Smooth muscle cell (in vitro differentiated cells): ENCODE results near the gene EIF4EBP3. TPM values are rescaled to one million over a fixed set of nuclear protein-coding genes. Genes with fewer than 3 reads are reported as not detected.
A peak's percentile ranks its signal among the peaks of the same experiment; 100 is the strongest.

Experiments used
- DNase-seq: peaks from one replicate; lab custom pipeline; 2025; ENCODE audit not compliant: unreplicated experiment; lab: John Stamatoyannopoulos, UW
- H2AFZ ChIP-seq: fragments of 200-600 bp; sonication (generic); 2 replicates; pipeline ENCODE4 v1.6.0; 2016; ENCODE audit warnings: antibody characterized with exemption, low read depth, mild to moderate bottlenecking
- H3F3A ChIP-seq: fragments of 200-600 bp; sonication (generic); 2 replicates; pipeline ENCODE4 v1.6.0; 2017; ENCODE audit warnings: antibody characterized with exemption, low read depth
- H3K27ac ChIP-seq: fragments of 200-600 bp; sonication (generic); 2 replicates; pipeline ENCODE4 v1.5.1; 2016; ENCODE audit warnings: low read depth, mild to moderate bottlenecking
- H3K27me3 ChIP-seq: fragments of 200-600 bp; sonication (generic); 2 replicates; pipeline ENCODE4 v1.6.1; 2016; ENCODE audit warnings: low read depth, mild to moderate bottlenecking
- H3K36me3 ChIP-seq: fragments of 200-600 bp; sonication (generic); 2 replicates; pipeline ENCODE4 v1.5.1; 2016; ENCODE audit warnings: low read depth
- H3K4me1 ChIP-seq: fragments of 200-600 bp; sonication (generic); 2 replicates; pipeline ENCODE4 v1.5.1; 2016; ENCODE audit warnings: low read depth
- H3K4me2 ChIP-seq: fragments of 200-600 bp; sonication (generic); 2 replicates; pipeline ENCODE4 v1.6.0; 2016; ENCODE audit warnings: mild to moderate bottlenecking
- H3K4me3 ChIP-seq: fragments of 200-600 bp; sonication (generic); 2 replicates; pipeline ENCODE4 v1.5.1; 2016; ENCODE audit warnings: mild to moderate bottlenecking
- H3K79me2 ChIP-seq: fragments of 200-600 bp; sonication (generic); 2 replicates; pipeline ENCODE4 v1.6.0; 2016; ENCODE audit warnings: low read depth, mild to moderate bottlenecking
- H3K9ac ChIP-seq: fragments of 200-600 bp; sonication (generic); 2 replicates; pipeline ENCODE4 v1.6.0; 2016; ENCODE audit warnings: low read depth
- H3K9me3 ChIP-seq: fragments of 200-600 bp; sonication (generic); replicated peaks from 2 replicates; pipeline ENCODE4 v1.5.1; 2016; ENCODE audit warnings: low read depth
- H4K20me1 ChIP-seq: fragments of 200-600 bp; sonication (generic); 2 replicates; pipeline ENCODE4 v1.6.0; 2016; ENCODE audit warnings: low read depth
- WGBS: methylation state at CpG from one replicate; pipeline ENCODE4 v1.1.7; 2016; ENCODE audit warnings: low lambda C conversion rate; 5-methylcytosine and 5-hydroxymethylcytosine counted together
- polyA plus RNA-seq: library from polyadenylated mRNA; unstranded; fragments of >200 nt; fragmentation: Nextera tagmentation; extraction: Ambion mirVana; gene quantifications from 2 replicates; pipeline ENCODE4 v1.2.1, GENCODE V29; 2016
- total RNA-seq: library from RNA; depleted of rRNA; stranded (reverse); fragments of >200 nt; gene quantifications from 2 replicates; pipeline ENCODE4 v1.2.3, GENCODE V29; 2014
- TF ChIP-seq, protein P1 (sequence below): fragments of 200-600 bp; sonication (generic); IDR thresholded peaks from 2 replicates; pipeline ENCODE4 v1.5.1; 2017; ENCODE audit warnings: borderline replicate concordance, mild to moderate bottlenecking, antibody characterized with exemption; ENCODE audit not compliant: insufficient read depth, poor library complexity, severe bottlenecking

The EIF4EBP3 gene
- total and polyA plus RNA-seq, 2 experiments from 2014 or later = 3.4 TPM; not detected in 1

DNA sequence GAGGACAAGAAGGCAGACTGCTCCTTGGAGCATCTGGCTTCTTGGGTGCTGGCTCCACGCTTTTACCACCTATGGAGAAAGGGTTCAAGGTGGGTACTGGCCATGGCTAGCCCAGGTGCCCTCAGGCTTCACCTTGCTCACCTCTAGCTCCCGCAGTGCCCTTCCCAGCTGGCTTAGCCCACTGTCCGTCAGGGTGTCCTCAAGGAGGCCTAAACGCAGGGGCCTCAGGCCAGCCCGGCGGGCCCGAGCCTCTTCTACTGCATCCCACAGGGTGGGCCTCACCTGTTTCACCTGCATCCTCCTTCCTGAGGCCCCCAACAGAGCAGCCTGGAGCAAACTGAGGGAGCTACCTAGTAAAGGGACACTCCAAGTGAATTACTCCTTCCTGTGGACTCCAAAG is 26.2 kb downstream of the EIF4EBP3 start:
- Histone ChIP-seq H3K4me2 (no peak overlapping the region), H4K20me1 (no peaks in the 10 kb centered on the region), H3K27ac (no peak overlapping the region), H2AFZ (no peak overlapping the region), H3K4me1 (no peaks in the 10 kb centered on the region), H3K27me3 (no peaks in the 10 kb centered on the region), H3K36me3 (no peaks in the 10 kb centered on the region), H3F3A (no peaks in the 10 kb centered on the region), H3K4me3 (no peak overlapping the region), H3K9ac (no peak overlapping the region), H3K79me2 (no peaks in the 10 kb centered on the region), H3K9me3 (no peaks in the 10 kb centered on the region)
- TF ChIP-seq, protein P1, sequence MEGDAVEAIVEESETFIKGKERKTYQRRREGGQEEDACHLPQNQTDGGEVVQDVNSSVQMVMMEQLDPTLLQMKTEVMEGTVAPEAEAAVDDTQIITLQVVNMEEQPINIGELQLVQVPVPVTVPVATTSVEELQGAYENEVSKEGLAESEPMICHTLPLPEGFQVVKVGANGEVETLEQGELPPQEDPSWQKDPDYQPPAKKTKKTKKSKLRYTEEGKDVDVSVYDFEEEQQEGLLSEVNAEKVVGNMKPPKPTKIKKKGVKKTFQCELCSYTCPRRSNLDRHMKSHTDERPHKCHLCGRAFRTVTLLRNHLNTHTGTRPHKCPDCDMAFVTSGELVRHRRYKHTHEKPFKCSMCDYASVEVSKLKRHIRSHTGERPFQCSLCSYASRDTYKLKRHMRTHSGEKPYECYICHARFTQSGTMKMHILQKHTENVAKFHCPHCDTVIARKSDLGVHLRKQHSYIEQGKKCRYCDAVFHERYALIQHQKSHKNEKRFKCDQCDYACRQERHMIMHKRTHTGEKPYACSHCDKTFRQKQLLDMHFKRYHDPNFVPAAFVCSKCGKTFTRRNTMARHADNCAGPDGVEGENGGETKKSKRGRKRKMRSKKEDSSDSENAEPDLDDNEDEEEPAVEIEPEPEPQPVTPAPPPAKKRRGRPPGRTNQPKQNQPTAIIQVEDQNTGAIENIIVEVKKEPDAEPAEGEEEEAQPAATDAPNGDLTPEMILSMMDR = no peak
- 94% methylated on average over 7 of the region's 7 CpGs for WGBS
- no peak for DNase-seq

DNA sequence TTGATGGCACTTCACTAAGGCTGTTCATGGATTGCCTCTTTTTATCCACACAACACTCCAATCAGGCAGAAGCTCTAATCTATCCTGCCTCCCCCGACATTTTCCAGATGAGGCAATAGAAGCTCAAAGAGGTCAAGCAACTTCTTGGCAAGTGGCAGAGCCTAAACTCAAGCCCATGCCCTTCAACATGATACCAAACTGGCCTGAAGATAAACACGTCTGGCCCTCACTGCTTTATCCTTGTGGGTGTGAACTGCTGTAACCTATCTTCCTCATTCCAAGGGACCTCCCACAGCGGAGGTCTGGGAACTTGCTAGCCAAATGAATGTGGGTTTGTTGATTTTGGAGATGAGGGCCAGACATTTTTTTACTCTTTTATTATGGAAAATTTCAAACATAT is 26.7 kb downstream of the EIF4EBP3 start:
- no peak overlapping the region for H2AFZ ChIP-seq

GRCh38 chr5:140575309-140575708 is 27.8 kb downstream of the EIF4EBP3 start:
- 92% methylated on average over 8 of the region's 8 CpGs for WGBS
- TF ChIP-seq, protein P1 = no peak
- Histone ChIP-seq H3K4me2 (no peak overlapping the region), H4K20me1 (no peaks in the 10 kb centered on the region), H3K9me3 (no peaks in the 10 kb centered on the region), H3K4me3 (no peak overlapping the region), H3K4me1 (no peaks in the 10 kb centered on the region), H3K9ac (no peak overlapping the region), H2AFZ (no peak overlapping the region), H3K27me3 (no peaks in the 10 kb centered on the region), H3K79me2 (no peaks in the 10 kb centered on the region), H3K27ac (no peak overlapping the region), H3F3A (no peaks in the 10 kb centered on the region), H3K36me3 (no peaks in the 10 kb centered on the region)
- no peak for DNase-seq

More for the DNA sequence above, 26.7 kb downstream of the EIF4EBP3 start:
- Histone ChIP-seq H3K36me3 (no peaks in the 10 kb centered on the region), H3K27ac (no peak overlapping the region), H3K4me3 (no peak overlapping the region), H3F3A (no peaks in the 10 kb centered on the region), H3K9me3 (no peaks in the 10 kb centered on the region), H4K20me1 (no peaks in the 10 kb centered on the region), H3K9ac (no peak overlapping the region), H3K4me2 (no peak overlapping the region), H3K27me3 (no peaks in the 10 kb centered on the region), H3K79me2 (no peaks in the 10 kb centered on the region), H3K4me1 (no peaks in the 10 kb centered on the region)
- 35% methylated on average over 3 of the region's 3 CpGs for WGBS
- no peak for DNase-seq
- TF ChIP-seq, protein P1 = no peak

DNA sequence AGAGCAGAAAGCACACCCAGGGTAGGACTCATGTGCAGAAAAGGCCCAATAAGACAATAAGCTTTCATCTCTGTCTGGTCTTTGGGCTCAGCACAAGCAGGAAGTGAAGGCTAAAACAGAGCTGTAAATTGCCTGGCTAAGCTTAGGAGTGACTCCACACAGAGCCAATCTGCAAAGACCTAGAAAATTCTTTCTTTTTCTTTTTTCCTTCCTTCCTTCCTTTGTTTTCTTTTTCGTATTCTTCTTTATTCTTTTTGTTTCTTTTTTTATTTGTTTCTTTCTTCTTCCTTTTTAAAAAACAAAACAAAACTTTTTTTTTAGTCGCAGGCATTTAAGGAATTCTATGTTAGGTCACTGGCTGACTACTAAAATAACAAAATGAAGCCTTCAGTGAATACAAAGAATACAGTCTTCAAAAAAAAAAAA is 29.3 kb downstream of the EIF4EBP3 start:
- Histone ChIP-seq H3F3A (no peaks in the 10 kb centered on the region), H3K9ac (no peak overlapping the region), H3K4me1 (no peaks in the 10 kb centered on the region), H4K20me1 (no peaks in the 10 kb centered on the region), H3K27ac (peak overlapping the region; percentile 9), H3K36me3 (no peaks in the 10 kb centered on the region), H3K9me3 (no peaks in the 10 kb centered on the region), H2AFZ (peak overlapping the region; percentile 46), H3K27me3 (no peaks in the 10 kb centered on the region), H3K4me3 (no peak overlapping the region), H3K4me2 (peak overlapping the region; percentile 18), H3K79me2 (no peaks in the 10 kb centered on the region)
- no peak for DNase-seq
- TF ChIP-seq, protein P1 = no peak
- WGBS = 74% methylated on average over 2 of the region's 2 CpGs
